GM12892 (cell line): ENCODE results near the gene KLHL30.

Experiments used
- POLR2A ChIP-seq: IDR thresholded peaks from 2 replicates; pipeline ENCODE4 v1.6.1; 2011; ENCODE audit warnings: low read depth, low read length, control low read depth
- POLR2AphosphoS5 ChIP-seq: IDR thresholded peaks from 2 replicates; pipeline ENCODE4 v1.6.1; 2011; ENCODE audit warnings: low read depth, low read length, control low read depth
- TAF1 ChIP-seq: IDR thresholded peaks from 2 replicates; pipeline ENCODE4 v1.6.1; 2011; ENCODE audit warnings: low read depth, mild to moderate bottlenecking, control low read depth, low read length, borderline replicate concordance

- TF ChIP-seq POLR2A (no peak), TAF1 (no peak), POLR2AphosphoS5 (no peak)
Measured at GRCh38 chr2:238094438-238095022, 43.9 kb upstream of the KLHL30 start.
